ENCODE results near the gene SPSB4. TPM values are rescaled to one million over a fixed set of nuclear protein-coding genes. Genes with fewer than 3 reads are reported as not detected.

Gene SPSB4
- total RNA-seq (not detected in 2 replicates), polyA plus RNA-seq (0.02 TPM in 1 of 2 replicates, not detected in the other), polyA minus RNA-seq (ENCODE audit: low replicate concordance) (not detected in 2 replicates)
- not detected in 2 replicates for polyA plus RNA-seq (2012)

DNA sequence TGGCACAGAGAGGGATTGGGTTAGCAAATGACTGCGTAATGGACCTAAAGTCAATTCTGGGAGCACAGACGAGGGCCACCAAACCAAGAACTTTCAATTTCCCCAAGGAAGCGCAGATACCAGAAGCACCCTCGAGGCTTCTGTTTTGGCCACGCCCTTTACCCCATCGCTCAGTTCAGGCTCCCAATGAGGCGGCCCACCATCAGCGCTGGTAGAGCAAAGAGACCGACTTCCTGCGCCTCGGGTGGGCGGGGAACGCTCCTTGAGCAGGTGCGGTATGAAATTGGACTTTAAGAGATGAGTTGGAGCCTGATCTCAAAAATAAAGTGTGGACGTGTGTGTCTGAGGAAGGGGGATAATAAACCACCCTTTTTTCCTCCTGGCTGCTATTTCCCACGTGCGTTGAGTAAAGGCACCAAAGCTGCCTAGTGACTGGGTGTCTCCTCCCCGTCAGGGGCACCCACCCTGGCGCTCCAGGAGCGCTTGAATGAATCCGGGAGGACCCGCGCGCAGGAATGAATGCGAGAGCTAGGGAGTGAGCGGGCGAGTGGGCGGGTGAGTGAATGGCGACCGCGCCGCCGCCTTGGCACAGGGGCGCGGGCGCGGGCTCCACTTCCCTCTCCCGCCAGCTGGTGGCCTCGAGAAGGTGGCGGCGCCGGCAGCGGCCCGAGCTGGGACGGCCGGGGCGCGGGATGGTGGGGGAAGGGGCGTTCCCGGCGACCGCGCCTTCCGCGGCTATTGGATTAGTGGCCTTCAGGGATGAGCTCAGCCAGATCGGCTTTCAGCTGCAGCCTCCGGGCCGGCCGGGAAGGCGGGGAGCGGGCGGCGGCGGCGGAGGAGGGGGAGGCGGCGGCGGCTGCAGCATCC lies at the start of gene SPSB4:
SPSB4 (plus strand) TSS at position 772 of the 867 bp plus-strand sequence. CDS start 14,758 bp downstream, outside the sequence.
- Histone ChIP-seq H4K20me1 (ENCODE audit: control insufficient read depth, extremely low read depth, insufficient read depth, low read length) (no peaks in the 10 kb centered on the region), H3K27me3 (ENCODE audit: control insufficient read depth, insufficient read depth, low read length) (peaks cover 13% of the 10 kb centered on the region), H3K4me3 (replicated peaks in 1 of 4; ENCODE audit: control extremely low read depth in 1 of 4, insufficient read depth in 1 of 4, low read depth in 3 of 4, low read length in 4 of 4) (peak within 1 kb of the TSS in 2 of 4 experiments; percentile 10 to 14), H3K9me3 (ENCODE audit: control insufficient read depth, insufficient read depth, low read depth, low read length) (no peaks in the 10 kb centered on the region), H3K79me2 (ENCODE audit: control insufficient read depth, insufficient read depth, low read length) (no peaks in the 10 kb centered on the region), H3K4me1 (ENCODE audit: control insufficient read depth, extremely low read depth, insufficient read depth, low read length) (no peaks in the 10 kb centered on the region), H3K9ac (ENCODE audit: insufficient read depth, low read length) (no peak within 1 kb of the TSS), H2AFZ (ENCODE audit: low read length) (no peak within 1 kb of the TSS), H3K36me3 (ENCODE audit: control insufficient read depth, insufficient read depth, low read length) (no peaks in the 10 kb centered on the region), H3K27ac (ENCODE audit: insufficient read depth, low read length) (no peak within 1 kb of the TSS), H3K4me2 (ENCODE audit: extremely low read depth, insufficient read depth, low read length) (peak within 1 kb of the TSS; percentile 25)
- DNase-seq (ENCODE audit: low read depth in 2 of 2) = peak; percentile 51 to 68
- no peak for TF ChIP-seq EZH2 (IDR thresholded peaks at IDR 0.05; ENCODE audit: low read length, missing control alignments)

DNA sequence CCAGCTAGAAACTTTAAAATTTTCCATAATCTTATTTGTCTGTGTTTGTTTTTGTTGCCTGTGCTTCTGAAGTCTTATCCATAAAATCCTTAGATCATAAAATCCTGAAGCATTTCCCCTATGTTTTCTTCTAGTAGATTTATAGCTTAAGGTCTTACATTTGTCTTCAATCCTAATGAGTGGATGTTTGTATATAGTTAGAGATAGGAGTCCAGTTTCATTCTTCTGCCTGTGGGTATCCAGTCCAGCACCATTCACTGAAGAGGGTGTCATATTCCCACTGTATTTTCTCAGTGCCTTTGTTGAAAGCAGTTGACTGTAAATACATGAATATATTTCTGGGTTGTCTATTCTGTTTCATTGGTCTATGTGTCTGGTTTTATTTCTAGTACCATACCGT lies 44.8 kb upstream of the SPSB4 start:
- Histone ChIP-seq H2AFZ (ENCODE audit: low read length) (no peak overlapping the region), H3K27me3 (ENCODE audit: control insufficient read depth, insufficient read depth, low read length) (no peaks in the 10 kb centered on the region), H3K4me3 (replicated peaks in 1 of 4; ENCODE audit: control extremely low read depth in 1 of 4, insufficient read depth in 1 of 4, low read depth in 3 of 4, low read length in 4 of 4) (no peak overlapping the region), H3K79me2 (ENCODE audit: control insufficient read depth, insufficient read depth, low read length) (no peaks in the 10 kb centered on the region), H3K9ac (ENCODE audit: insufficient read depth, low read length) (no peak overlapping the region), H3K4me1 (ENCODE audit: control insufficient read depth, extremely low read depth, insufficient read depth, low read length) (no peaks in the 10 kb centered on the region), H3K27ac (ENCODE audit: insufficient read depth, low read length) (no peak overlapping the region), H3K36me3 (ENCODE audit: control insufficient read depth, insufficient read depth, low read length) (no peaks in the 10 kb centered on the region), H3K4me2 (ENCODE audit: extremely low read depth, insufficient read depth, low read length) (no peak overlapping the region), H4K20me1 (ENCODE audit: control insufficient read depth, extremely low read depth, insufficient read depth, low read length) (no peaks in the 10 kb centered on the region), H3K9me3 (ENCODE audit: control insufficient read depth, insufficient read depth, low read depth, low read length) (no peaks in the 10 kb centered on the region)
- DNase-seq (ENCODE audit: low read depth in 2 of 2) = no peak
- TF ChIP-seq, protein P1, sequence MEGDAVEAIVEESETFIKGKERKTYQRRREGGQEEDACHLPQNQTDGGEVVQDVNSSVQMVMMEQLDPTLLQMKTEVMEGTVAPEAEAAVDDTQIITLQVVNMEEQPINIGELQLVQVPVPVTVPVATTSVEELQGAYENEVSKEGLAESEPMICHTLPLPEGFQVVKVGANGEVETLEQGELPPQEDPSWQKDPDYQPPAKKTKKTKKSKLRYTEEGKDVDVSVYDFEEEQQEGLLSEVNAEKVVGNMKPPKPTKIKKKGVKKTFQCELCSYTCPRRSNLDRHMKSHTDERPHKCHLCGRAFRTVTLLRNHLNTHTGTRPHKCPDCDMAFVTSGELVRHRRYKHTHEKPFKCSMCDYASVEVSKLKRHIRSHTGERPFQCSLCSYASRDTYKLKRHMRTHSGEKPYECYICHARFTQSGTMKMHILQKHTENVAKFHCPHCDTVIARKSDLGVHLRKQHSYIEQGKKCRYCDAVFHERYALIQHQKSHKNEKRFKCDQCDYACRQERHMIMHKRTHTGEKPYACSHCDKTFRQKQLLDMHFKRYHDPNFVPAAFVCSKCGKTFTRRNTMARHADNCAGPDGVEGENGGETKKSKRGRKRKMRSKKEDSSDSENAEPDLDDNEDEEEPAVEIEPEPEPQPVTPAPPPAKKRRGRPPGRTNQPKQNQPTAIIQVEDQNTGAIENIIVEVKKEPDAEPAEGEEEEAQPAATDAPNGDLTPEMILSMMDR (conservative IDR thresholded peaks at IDR 0.05 in 1 of 2, IDR thresholded peaks at IDR 0.05 in 1 of 2; ENCODE audit: low read depth in 1 of 2, low read length in 2 of 2) = no peak
- no peak for TF ChIP-seq EZH2 (IDR thresholded peaks at IDR 0.05; ENCODE audit: low read length, missing control alignments)

DNA sequence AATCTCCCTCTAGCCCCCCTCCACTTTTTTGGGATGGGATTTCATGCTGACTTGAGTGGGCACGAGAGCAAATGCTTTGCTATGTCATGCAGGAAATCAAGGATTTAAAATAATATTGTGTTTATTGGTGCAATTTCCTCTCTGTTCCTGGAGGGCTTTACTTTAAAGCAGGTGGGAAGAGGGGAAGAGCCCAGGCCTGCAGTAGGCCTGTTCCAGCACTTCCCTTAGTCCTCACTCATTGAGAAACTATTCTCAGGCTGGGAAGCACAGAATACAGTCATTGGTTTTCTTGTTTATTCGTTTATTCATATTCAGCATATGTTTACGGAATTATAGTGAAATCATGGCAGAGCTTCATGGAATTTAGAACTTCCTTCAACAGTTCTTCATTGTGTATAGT lies 41.7 kb upstream of the SPSB4 start:
- Histone ChIP-seq H2AFZ (ENCODE audit: low read length) (no peak overlapping the region), H3K4me1 (ENCODE audit: control insufficient read depth, extremely low read depth, insufficient read depth, low read length) (no peaks in the 10 kb centered on the region), H3K27me3 (ENCODE audit: control insufficient read depth, insufficient read depth, low read length) (no peaks in the 10 kb centered on the region), H3K9me3 (ENCODE audit: control insufficient read depth, insufficient read depth, low read depth, low read length) (no peaks in the 10 kb centered on the region), H3K27ac (ENCODE audit: insufficient read depth, low read length) (no peak overlapping the region), H4K20me1 (ENCODE audit: control insufficient read depth, extremely low read depth, insufficient read depth, low read length) (no peaks in the 10 kb centered on the region), H3K36me3 (ENCODE audit: control insufficient read depth, insufficient read depth, low read length) (no peaks in the 10 kb centered on the region), H3K9ac (ENCODE audit: insufficient read depth, low read length) (no peak overlapping the region), H3K4me3 (replicated peaks in 1 of 4; ENCODE audit: control extremely low read depth in 1 of 4, insufficient read depth in 1 of 4, low read depth in 3 of 4, low read length in 4 of 4) (no peak overlapping the region), H3K79me2 (ENCODE audit: control insufficient read depth, insufficient read depth, low read length) (no peaks in the 10 kb centered on the region), H3K4me2 (ENCODE audit: extremely low read depth, insufficient read depth, low read length) (no peak overlapping the region)
- DNase-seq (ENCODE audit: low read depth in 2 of 2) = no peak
- TF ChIP-seq EZH2 (IDR thresholded peaks at IDR 0.05; ENCODE audit: low read length, missing control alignments) = no peak
- TF ChIP-seq, protein P1 (conservative IDR thresholded peaks at IDR 0.05 in 1 of 2, IDR thresholded peaks at IDR 0.05 in 1 of 2; ENCODE audit: low read depth in 1 of 2, low read length in 2 of 2) = no peak
